GM21526 (cell line): ENCODE data around the gene RGS9BP.
"Not testable (repeated sequence)": the region's sequence is repeated elsewhere in the genome, so short reads cannot be mapped to it uniquely, and the experiment has no call there.

Experiments used
- ATAC-seq: cut with Tn5 transposase; IDR thresholded peaks from one replicate; pipeline ENCODE4 v1.9.1; 2021; ENCODE audit warnings: moderate library complexity; ENCODE audit not compliant: unreplicated experiment, low FRiP score

Gene RGS9BP

GRCh38 chr19:32675720-32676185 lies at the start of gene RGS9BP:
Gene RGS9BP (plus strand): TSS chr19:32675848. CDS start chr19:32676264, 416 bp downstream.
- no peak for ATAC-seq

- ATAC-seq: no peak
Measured at GRCh38 chr19:32626969-32627368, 48.7 kb upstream of the RGS9BP start.

DNA sequence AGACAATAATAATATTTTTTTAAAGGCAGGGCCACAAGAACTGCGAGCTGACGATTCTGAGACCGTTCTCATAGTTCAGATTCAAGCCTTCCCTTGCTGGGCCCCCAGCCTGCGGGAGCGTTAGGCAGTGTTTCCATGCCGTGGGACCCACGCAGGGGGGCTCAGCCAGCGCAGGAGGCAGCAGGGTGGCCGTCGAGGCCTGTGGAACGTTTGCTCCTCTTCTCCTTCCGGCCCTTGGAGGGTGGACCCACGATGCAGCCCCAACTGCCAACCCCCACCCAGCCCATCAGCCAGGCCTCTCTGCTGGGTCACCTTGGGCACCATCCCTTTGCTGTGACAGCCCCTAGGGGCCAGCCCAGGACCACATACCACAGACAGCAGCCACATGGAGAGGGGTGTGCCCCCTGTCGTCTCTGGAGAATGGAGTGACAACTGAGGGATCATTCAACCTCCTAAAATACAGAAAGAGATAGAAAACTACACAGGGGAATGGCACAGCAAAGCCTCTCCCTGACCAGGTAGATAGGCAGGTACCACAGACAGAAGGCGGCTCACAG lies 47.9 kb upstream of the RGS9BP start:
- ATAC-seq: no peak

DNA sequence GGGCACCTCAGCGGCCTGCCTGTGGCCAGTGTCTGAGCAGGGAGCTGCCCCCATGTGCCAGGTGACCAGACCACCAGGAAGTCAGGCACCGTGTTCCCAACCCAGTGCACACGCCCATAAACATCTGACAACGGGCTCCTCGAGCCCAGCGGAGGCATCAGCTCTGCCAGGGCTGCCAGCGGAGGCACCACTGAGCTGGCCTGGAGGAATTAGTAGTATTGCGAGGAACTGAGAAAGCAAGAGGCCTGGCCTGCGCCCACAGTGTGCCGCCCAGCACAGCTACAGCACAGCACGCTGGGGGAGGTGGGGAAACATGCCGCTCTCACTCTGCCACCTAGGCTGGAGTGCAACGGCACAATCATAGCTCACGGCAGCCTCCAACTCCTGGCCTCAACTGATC lies 45.3 kb upstream of the RGS9BP start:
- no peak for ATAC-seq

DNA sequence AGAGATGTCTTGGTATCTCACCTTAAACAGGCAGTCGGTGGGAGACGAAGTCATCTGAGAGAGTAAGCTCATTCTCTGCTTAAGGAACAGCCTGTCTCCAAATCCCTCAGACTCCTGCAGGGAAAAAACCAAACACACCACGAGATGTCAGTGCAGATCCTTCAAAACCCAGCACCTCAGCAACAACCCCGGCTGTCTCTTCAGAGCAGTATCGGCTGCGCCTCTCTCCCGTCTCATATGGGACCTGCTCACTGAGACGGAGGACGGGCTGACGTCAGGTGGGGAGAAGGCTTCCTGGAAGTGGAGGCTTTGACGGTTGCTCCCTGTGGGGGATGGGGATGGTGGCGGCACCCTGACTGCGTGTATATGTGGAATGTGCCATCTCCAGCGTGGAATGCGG lies 44.3 kb upstream of the RGS9BP start:
- ATAC-seq: no peak

GRCh38 chr19:32637480-32637879 lies 38.2 kb upstream of the RGS9BP start:
- no peak for ATAC-seq

DNA sequence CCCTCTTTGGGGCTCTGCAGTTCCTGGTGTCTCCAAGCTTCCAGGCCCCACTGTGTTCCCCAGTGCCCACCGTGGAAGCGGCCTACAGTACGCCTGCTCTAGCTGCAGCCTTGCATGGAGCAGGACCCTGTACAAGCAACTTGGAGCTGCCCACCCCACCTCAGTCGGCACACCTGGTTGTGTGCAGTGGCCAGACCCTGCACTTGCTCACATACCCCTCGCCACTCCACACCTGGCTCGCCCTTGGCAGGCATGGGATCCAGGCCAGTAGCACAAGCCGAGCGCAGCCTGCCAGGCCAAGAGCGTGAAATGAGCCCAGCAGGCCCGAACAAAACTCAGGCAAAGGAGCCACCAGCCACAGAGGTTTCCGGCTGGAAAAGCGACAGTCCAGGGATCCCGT lies 37.0 kb upstream of the RGS9BP start:
- ATAC-seq: no peak

DNA sequence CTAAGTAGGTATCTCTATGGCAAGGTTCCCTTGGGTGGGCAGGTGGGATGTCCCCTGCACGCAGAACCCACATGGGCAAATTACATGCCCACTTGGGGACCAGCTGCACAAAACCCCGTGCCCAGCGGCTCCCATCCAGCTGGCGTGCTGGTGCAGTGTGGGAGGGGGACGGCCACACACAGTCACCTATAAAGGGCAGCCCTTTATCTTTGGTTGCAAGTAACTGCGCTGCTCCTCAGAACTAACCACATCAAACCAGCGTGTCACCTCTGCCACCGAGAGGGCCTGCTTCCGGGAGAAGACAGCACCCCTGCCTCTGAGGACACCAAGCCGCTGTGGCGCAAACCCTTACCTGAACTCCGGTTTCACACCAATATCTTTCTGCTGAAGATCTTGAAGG lies 32.9 kb upstream of the RGS9BP start:
- no peak for ATAC-seq

DNA sequence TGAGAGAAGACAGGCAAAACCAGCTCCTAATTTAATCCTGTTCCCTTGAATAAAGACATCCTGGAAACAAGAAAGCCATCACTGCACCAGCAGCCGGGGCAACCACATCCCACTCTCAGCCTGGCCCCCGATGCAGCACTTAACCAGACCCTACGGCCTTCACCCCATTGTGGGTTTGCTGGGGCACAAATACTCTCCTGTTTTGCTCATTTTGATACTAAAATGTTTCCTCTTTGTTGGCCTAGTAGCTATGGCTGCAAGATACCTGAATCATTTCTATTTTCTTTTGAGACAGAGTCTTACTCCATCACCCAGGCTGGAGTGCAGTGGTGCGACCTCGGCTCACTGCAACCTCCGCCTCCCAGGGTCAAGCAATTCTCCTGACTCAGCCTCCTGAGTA lies 29.1 kb upstream of the RGS9BP start:
- no peak for ATAC-seq

GRCh38 chr19:32647361-32647760 lies 28.3 kb upstream of the RGS9BP start:
- ATAC-seq: no peak

DNA sequence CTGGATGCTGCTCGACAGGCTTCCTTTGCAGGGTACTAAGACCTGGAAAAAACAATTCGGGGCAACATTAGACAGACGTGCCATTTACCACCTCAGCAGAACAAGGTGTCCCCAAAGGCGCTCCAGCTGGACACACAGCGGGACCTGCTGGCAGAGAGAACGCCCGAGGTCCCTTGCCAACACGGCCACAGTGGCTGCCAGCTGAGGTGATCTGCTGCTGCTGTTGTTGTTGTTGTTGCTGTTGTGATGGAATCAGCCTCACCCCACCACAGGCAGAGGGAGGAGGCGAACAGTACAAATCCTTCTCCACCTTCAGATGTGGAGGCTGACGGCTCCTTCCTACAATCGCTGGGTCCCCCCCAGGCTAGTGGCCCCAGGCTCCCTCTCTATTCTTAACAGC lies 25.9 kb upstream of the RGS9BP start:
- no peak for ATAC-seq

GRCh38 chr19:32650671-32651070 lies 25.0 kb upstream of the RGS9BP start:
- no peak for ATAC-seq

DNA sequence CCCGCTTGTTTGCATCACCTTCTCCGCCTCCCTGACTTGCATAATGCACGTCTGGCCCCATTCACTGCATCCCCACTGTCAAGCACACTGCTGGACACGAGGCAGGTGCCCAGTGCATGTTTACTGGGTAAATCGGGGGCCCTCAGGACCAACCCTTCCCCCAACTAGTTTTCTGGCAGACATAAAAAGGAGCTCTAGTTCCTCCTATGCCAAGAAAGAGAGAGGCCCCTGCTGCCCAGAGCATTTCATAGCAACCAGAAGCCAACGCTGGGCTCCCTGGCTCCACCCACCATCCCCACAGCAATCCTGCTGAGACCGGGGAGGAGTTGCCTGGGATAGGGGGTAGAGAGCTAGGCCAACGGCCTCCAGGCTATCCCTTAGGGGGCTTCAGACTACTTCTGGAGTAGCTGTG lies 23.9 kb upstream of the RGS9BP start:
- no peak for ATAC-seq

GRCh38 chr19:32652331-32652730 lies 23.3 kb upstream of the RGS9BP start:
- ATAC-seq: not testable (repeated sequence)

DNA sequence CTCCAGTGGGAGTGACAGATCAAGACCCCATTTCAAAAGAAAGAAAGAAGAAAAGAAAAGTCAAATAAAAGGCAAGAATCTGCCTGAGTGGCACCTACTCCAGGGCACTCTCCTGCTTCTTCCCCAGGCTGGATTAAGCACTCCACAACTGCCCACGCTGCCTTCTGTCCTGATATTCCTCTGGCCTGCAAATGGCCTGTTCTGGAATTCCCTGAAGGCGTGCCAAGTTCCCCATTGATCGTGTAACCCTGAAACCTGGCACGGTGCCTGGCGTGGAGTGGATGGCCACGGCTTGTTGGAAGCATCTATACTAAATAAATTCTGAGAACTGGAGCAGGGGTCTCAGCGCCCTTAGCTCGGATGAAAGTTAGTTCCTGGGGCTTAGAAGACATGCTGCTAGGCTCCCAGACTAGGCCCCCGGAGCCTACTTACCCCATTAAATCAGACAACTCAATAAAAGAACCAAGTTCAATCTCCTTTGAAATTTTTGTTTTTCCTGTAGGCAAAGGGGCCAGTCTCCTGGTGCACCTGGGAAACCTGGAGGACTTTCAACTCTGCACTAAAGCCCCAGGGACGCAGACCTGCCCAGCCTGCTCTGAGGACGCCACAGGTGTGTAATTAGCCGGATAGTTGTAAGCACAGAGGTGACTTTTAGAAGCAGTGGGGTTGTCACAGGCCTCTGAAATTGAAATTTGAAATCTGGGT lies 22.6 kb upstream of the RGS9BP start:
- ATAC-seq: no peak

- ATAC-seq: no peak
Measured at GRCh38 chr19:32653599-32653915, 22.1 kb upstream of the RGS9BP start.

DNA sequence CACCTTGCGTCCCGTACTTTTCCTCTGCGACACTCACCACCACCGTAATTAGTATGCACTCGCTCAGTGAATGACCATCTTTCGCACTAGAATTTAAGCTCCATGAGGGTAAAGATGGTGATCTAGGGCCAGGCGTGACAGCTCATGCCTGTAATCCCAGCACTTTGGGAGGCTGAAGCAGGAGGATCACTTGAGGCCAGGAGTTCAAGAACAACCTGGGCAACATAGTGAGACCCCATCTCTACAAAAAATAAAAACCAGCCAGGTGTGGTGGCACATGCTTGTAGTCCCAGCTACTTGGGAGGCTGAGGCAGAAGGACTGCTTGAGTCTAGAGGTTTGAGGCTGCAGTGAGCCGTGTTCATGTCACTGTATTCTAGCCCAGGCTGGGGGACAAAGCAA lies 19.3 kb upstream of the RGS9BP start:
- not testable (repeated sequence) for ATAC-seq

DNA sequence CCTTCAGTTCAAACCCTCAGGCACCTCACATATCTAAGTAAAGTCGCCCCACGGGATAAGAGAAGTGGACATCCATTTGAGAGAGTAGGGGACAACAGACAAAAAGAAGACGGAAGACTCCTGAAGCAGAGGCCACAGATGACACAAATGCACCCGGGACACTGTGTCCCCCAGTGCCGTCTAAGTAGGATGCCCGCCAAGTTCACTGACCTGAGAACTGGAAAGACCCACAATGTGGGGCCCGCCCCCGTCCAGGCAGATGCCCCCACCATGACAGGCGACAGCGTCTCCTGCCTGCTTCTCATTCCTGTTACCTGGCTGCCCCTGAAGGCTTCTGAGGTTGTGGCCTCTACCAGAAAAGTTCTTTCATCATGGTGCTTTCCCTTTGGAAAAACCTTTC lies 17.6 kb upstream of the RGS9BP start:
- no peak for ATAC-seq

DNA sequence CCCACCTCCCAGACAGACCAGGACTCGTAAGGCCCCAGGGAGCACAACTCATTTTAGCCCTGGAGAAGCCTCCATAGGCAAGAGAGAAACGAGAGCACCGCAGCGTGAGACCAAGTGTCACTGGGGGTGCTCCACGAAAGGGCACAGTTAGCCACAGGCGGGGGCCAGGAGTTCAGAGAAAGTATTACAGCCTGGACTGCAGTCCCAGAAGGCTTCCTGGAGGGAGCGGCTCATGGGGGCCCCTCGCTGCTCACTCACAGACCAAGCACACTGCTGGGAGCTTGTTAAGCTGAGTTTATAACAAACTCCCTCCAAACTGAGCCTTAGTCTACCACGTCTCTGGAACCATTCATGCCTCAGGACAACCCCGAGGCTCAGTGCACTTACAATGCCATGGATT lies 17.1 kb upstream of the RGS9BP start:
- no peak for ATAC-seq

DNA sequence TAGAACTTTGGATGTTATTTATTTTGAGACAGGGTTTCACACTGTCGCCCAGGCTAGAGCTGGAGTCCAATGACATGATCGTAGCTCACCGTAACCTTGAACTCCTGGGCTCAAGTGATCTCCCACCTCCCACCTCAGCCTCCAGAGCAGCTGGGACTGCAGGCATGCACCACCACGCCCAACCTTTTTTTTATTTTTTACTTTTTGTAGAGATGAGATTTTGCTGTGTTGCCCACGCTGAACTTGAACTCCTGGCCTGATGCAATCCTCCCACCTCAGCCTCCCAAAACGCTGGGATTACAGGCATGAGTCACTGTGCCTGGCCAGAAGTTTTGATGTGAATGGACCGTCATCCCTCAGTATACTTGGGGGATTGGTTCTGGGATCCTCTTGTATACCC lies 14.3 kb upstream of the RGS9BP start:
- ATAC-seq: no peak

DNA sequence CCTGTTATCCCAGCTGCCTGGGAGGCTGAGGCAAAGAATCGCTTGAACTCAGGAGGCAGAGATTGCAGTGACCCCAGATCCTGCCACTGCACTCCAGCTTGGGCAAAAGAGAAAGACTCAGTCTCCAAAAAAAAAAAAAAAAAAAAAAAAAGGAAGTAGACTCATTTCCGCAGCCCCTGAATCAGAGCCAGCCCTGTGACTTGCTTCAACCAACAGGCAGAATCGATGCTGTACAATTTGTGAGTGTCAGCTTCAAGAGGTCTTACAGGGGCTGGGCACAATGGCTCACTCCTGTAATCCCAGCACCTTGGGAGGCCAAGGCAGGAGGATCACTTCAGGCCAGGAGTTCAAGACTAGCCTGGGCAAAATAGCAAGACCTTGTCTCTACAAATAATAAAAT lies 13.5 kb upstream of the RGS9BP start:
- no peak for ATAC-seq

DNA sequence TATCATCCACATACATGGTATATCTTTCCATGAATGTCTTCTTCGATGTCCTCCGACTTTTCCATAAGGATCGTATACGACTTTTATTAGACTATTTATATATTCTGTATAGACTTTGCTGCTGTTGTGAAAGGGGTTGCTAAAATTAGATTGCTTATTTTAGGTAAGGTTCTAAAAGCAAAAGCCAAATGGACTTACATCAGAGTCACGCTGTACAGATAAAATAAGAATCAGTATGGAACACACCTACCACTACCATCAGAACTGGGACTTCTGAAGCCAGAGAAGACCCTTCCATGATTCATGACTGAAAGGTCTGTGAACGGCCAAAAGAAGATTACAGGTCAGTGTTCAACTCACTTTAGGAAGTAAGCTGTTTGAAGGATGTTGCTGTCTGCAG lies 9.6 kb upstream of the RGS9BP start:
- no peak for ATAC-seq

DNA sequence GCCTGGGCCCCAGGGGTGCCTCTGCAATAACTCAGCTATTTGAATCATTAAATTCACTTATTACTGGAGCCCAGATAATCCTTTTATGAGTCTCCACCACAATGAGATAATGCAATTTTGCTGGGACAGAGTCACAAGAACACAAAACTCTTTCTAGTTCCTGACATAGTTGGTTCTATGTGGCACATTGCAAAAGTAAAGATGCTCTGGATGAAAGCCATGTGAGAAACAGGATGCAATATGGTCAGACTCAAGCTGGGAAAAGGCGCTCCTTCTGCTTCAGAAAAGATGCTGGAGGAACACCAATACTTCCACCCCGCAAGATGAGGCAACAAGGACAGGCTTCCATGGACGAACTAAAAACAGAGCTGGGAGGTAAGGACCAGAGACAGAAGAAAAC lies 6.3 kb upstream of the RGS9BP start:
- no peak for ATAC-seq
